Lower leg skin (tissue), 3 donors: ENCODE measurements around the gene DYRK4.

Experiments
- CTCF ChIP-seq, 3 donors: fragments of 450-650 bp; IDR thresholded peaks; one replicate each; pipeline ENCODE4 v1.5.1; 2016; ENCODE audit warnings: antibody characterized with exemption in 3 of 3, mild to moderate bottlenecking in 3 of 3, moderate library complexity in 2 of 3
- POLR2A ChIP-seq, 2 donors: fragments of 450-650 bp; IDR thresholded peaks; one replicate each; pipeline ENCODE4 v1.6.1; 2016 to 2017; ENCODE audit warnings: antibody characterized with exemption in 2 of 2, mild to moderate bottlenecking in 1 of 2, moderate library complexity in 1 of 2

- TF ChIP-seq CTCF (IDR thresholded peaks at IDR 0.05): no peak
- TF ChIP-seq POLR2A (IDR thresholded peaks at IDR 0.05): no peak
Measured at GRCh38 chr12:4566474-4566873, 4.5 kb downstream of the DYRK4 start.
